Measurements from ENCODE around the gene CEP78. TPM values are rescaled to one million over a fixed set of nuclear protein-coding genes. Genes with fewer than 3 reads are reported as not detected.

The CEP78 gene
- total RNA-seq, 1 donor: 16.6 TPM

DNA sequence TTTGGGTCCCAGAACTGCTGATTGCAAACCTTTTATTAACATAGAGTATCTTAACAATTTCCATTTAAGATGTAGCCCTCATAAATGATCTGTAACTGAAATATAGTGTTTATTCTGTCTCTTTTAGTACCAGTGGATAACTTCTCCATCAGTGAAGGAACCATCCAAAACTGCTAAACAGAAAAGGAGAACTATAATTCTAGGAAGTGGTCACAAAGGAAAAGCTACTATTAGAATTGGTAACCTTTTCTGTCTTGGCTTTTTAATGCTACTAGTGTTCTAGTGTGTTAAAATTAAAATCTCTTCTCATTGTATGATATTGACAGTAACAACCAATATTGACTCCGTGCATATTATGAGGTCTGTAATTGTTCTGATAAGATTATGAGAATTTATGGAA lies 12.8 kb downstream of the CEP78 start:
- Histone ChIP-seq H3K79me2 (ENCODE audit: insufficient read depth, low read length) (no peaks in the 10 kb centered on the region), H3K36me3 (ENCODE audit: insufficient read depth, low read length) (no peaks in the 10 kb centered on the region), H4K20me1 (ENCODE audit: insufficient read depth, low read length) (no peaks in the 10 kb centered on the region), H3K4me1 (ENCODE audit: insufficient read depth, low read length) (no peaks in the 10 kb centered on the region), H3K9me3 (ENCODE audit: low read depth, low read length) (no peaks in the 10 kb centered on the region), H2AFZ (ENCODE audit: low read length) (no peak overlapping the region), H3K27me3 (ENCODE audit: insufficient read depth, low read length) (no peaks in the 10 kb centered on the region), H3K4me2 (ENCODE audit: insufficient read depth, low read length) (no peak overlapping the region), H3K27ac (ENCODE audit: low read depth, low read length) (no peak overlapping the region), H3K4me3 (ENCODE audit: insufficient read depth, low read length) (no peak overlapping the region)
- TF ChIP-seq CTCF (IDR thresholded peaks at IDR 0.05; ENCODE audit: extremely low read depth, low read depth, low read length): no peak
- DNase-seq (ENCODE audit: insufficient read length, low spot score, missing footprints): no peak

DNA sequence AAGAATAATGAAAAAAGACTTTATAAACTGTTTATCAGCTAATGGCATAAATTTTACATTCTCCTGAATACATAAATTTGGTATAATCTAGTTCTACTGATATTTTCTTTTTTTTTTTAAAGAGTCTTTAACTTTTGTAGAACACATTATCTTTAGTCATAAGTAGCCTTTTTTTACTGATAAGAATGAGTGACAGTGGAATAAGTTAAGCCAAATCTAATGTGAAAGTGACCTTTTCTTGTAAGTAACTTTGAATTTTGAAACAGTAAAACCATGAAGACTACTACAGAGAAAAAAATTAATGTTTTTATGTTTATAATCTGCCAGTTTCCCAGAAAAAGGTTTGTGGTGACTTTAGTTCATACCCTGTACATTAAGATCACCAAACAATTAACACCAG lies 13.7 kb downstream of the CEP78 start:
- Histone ChIP-seq H4K20me1 (ENCODE audit: insufficient read depth, low read length) (no peaks in the 10 kb centered on the region), H3K79me2 (ENCODE audit: insufficient read depth, low read length) (no peaks in the 10 kb centered on the region), H3K4me1 (ENCODE audit: insufficient read depth, low read length) (no peaks in the 10 kb centered on the region), H3K4me3 (ENCODE audit: insufficient read depth, low read length) (no peak overlapping the region), H3K27ac (ENCODE audit: low read depth, low read length) (no peak overlapping the region), H3K27me3 (ENCODE audit: insufficient read depth, low read length) (no peaks in the 10 kb centered on the region), H2AFZ (ENCODE audit: low read length) (no peak overlapping the region), H3K4me2 (ENCODE audit: insufficient read depth, low read length) (no peak overlapping the region), H3K9me3 (ENCODE audit: low read depth, low read length) (no peaks in the 10 kb centered on the region), H3K36me3 (ENCODE audit: insufficient read depth, low read length) (no peaks in the 10 kb centered on the region)
- DNase-seq (ENCODE audit: insufficient read length, low spot score, missing footprints): no peak
- TF ChIP-seq CTCF (IDR thresholded peaks at IDR 0.05; ENCODE audit: extremely low read depth, low read depth, low read length): no peak

GRCh38 chr9:78252616-78253015 lies 16.7 kb downstream of the CEP78 start:
- Histone ChIP-seq H2AFZ (ENCODE audit: low read length) (no peak overlapping the region), H4K20me1 (ENCODE audit: insufficient read depth, low read length) (no peaks in the 10 kb centered on the region), H3K27me3 (ENCODE audit: insufficient read depth, low read length) (no peaks in the 10 kb centered on the region), H3K27ac (ENCODE audit: low read depth, low read length) (no peak overlapping the region), H3K79me2 (ENCODE audit: insufficient read depth, low read length) (no peaks in the 10 kb centered on the region), H3K9me3 (ENCODE audit: low read depth, low read length) (no peaks in the 10 kb centered on the region), H3K4me1 (ENCODE audit: insufficient read depth, low read length) (no peaks in the 10 kb centered on the region), H3K4me3 (ENCODE audit: insufficient read depth, low read length) (no peak overlapping the region), H3K4me2 (ENCODE audit: insufficient read depth, low read length) (no peak overlapping the region), H3K36me3 (ENCODE audit: insufficient read depth, low read length) (no peaks in the 10 kb centered on the region)
- DNase-seq (ENCODE audit: insufficient read length, low spot score, missing footprints): no peak
- no peak for TF ChIP-seq CTCF (IDR thresholded peaks at IDR 0.05; ENCODE audit: extremely low read depth, low read depth, low read length)

- no peaks in the 10 kb centered on the region for H3K36me3 ChIP-seq (ENCODE audit: insufficient read depth, low read length)
- H4K20me1 ChIP-seq (ENCODE audit: insufficient read depth, low read length): no peaks in the 10 kb centered on the region
- no peaks in the 10 kb centered on the region for H3K9me3 ChIP-seq (ENCODE audit: low read depth, low read length)
- no peaks in the 10 kb centered on the region for H3K4me1 ChIP-seq (ENCODE audit: insufficient read depth, low read length)
- TF ChIP-seq CTCF (IDR thresholded peaks at IDR 0.05; ENCODE audit: extremely low read depth, low read depth, low read length): no peak
- no peaks in the 10 kb centered on the region for H3K27me3 ChIP-seq (ENCODE audit: insufficient read depth, low read length)
- no peaks in the 10 kb centered on the region for H3K79me2 ChIP-seq (ENCODE audit: insufficient read depth, low read length)
- H3K4me3 ChIP-seq (ENCODE audit: insufficient read depth, low read length): no peak overlapping the region
- H3K27ac ChIP-seq (ENCODE audit: low read depth, low read length): no peak overlapping the region
- no peak overlapping the region for H3K4me2 ChIP-seq (ENCODE audit: insufficient read depth, low read length)
- no peak for DNase-seq (ENCODE audit: insufficient read length, low spot score, missing footprints)
- no peak overlapping the region for H2AFZ ChIP-seq (ENCODE audit: low read length)
Observed at GRCh38 chr9:78253285-78253684, 17.4 kb downstream of the CEP78 start.

Data from osteoblast (primary cell).